ENCODE measurements around the gene FOXP1. TPM values are rescaled to one million over a fixed set of nuclear protein-coding genes. Genes with fewer than 3 reads are reported as not detected.

The FOXP1 gene
- total and polyA plus RNA-seq, 2 of the 8 experiments (the other 6 are each of a cell fraction or from before 2014, with no cell fraction given), result 13.9 to 25.4 TPM

GRCh38 chr3:71454512-71455403, 128.8 kb downstream of the FOXP1 start:
- POLR2A ChIA-PET (ENCODE audit: partially characterized antibody), result no interaction called here
- Histone ChIP-seq H3K36me3 (ENCODE audit: control insufficient read depth in 2 of 4, insufficient read depth in 4 of 4, low read length in 3 of 4) (no peaks in the 10 kb centered on the region), H3K18ac (ENCODE audit: extremely low read depth, low read length) (no peak overlapping the region), H3K79me2 (ENCODE audit: control insufficient read depth in 1 of 2, insufficient read depth in 2 of 2, low read length in 2 of 2) (no peaks in the 10 kb centered on the region), H2AK5ac (ENCODE audit: low read depth, low read length) (no peak overlapping the region; the same call in 1 of the 2 replicates), H2BK12ac (ENCODE audit: low read depth, low read length) (no peak overlapping the region), H4K8ac (ENCODE audit: extremely low read depth, insufficient read depth, low read length) (peak overlapping the region; percentile 35; the same call in 1 of the 2 replicates), H3K14ac (ENCODE audit: insufficient read length) (no peak overlapping the region), H3K23me2 (ENCODE audit: low read depth, low read length) (no peaks in the 10 kb centered on the region), H3K9ac (replicated peaks in 1 of 4; ENCODE audit: extremely low read depth in 1 of 4, low read depth in 3 of 4, low read length in 3 of 4) (no peak overlapping the region), H3K4me2 (ENCODE audit: insufficient read depth in 1 of 2, low read depth in 2 of 2, low read length in 2 of 2) (no peak overlapping the region), H3K79me1 (ENCODE audit: low read depth, low read length) (no peaks in the 10 kb centered on the region), H2AFZ (ENCODE audit: low read length) (no peak overlapping the region), H2BK20ac (ENCODE audit: low read length) (no peak overlapping the region), H4K20me1 (replicated peaks in 1 of 2; ENCODE audit: control insufficient read depth in 1 of 2, insufficient read depth in 2 of 2, low read length in 2 of 2) (no peaks in the 10 kb centered on the region), H2BK120ac (replicated peaks; ENCODE audit: low read depth, low read length) (no peak overlapping the region), H3K56ac (replicated peaks; ENCODE audit: insufficient read length, low read depth, low read length) (no peak overlapping the region), H3K23ac (ENCODE audit: insufficient read length) (no peak overlapping the region), H3K4me1 (replicated peaks in 1 of 4; ENCODE audit: control insufficient read depth in 3 of 4, insufficient read depth in 4 of 4, low read length in 3 of 4) (peaks cover 0 to 7% (median 0%) of the 10 kb centered on the region in 4 experiments; a peak in 3 of 7 replicates), H3K4me3 (ENCODE audit: extremely low read depth in 1 of 4, insufficient read depth in 2 of 4, low read depth in 3 of 4, low read length in 4 of 4) (no peak overlapping the region), H2BK15ac (ENCODE audit: low read length) (no peak overlapping the region), H3K27me3 (replicated peaks in 1 of 4; ENCODE audit: control insufficient read depth in 3 of 4, extremely low read depth in 1 of 4, insufficient read depth in 3 of 4, low read length in 3 of 4) (no peaks in the 10 kb centered on the region), H3K4ac (replicated peaks; ENCODE audit: insufficient read length, low read depth, low read length) (no peak overlapping the region), H4K91ac (replicated peaks; ENCODE audit: insufficient read length, low read length) (no peak overlapping the region), H2BK5ac (ENCODE audit: low read depth, low read length) (no peak overlapping the region), H3K27ac (ENCODE audit: low read depth, low read length) (no peak overlapping the region), H3K9me3 (ENCODE audit: insufficient read depth in 2 of 2, low read depth in 1 of 2, low read length in 1 of 2) (no peaks in the 10 kb centered on the region), H4K5ac (ENCODE audit: insufficient read length, low read depth, low read length) (no peak overlapping the region)
- FAIRE-seq, result no peak
- 88% methylated on average over 15 of the region's 15 CpGs; no CpG with 5 or more reads in 1 of the 2 experiments for WGBS, 2 experiments (ENCODE audit: extremely low coverage in 1 of 2, insufficient coverage in 1 of 2, insufficient read length in 1 of 2, insufficient replicate concordance in 2 of 2, low coverage in 1 of 2, low lambda C conversion rate in 2 of 2, missing lambda C conversion rate in 1 of 2)
- no peak for DNase-seq (ENCODE audit: low read depth in 1 of 2, low spot score in 2 of 2)
- CTCF ChIA-PET (ENCODE audit: partially characterized antibody), result interaction anchor here (0.7 to 1.7 kb wide), 7 partner anchors 11 to 227 kb away, joined by 3 to 4 read pairs (median 3); no protein-coding TSS in a partner anchor
- TF ChIP-seq ATF3 (IDR thresholded peaks at IDR 0.05; ENCODE audit: insufficient read depth, low read depth, low read length) (no peak), CTCF (IDR thresholded peaks at IDR 0.05; ENCODE audit: control extremely low read depth in 1 of 3, insufficient read depth in 1 of 3, low read depth in 1 of 3, low read length in 3 of 3) (no peak), CHD1 (IDR thresholded peaks at IDR 0.05; ENCODE audit: low read depth, low read length) (no peak), PHF8 (conservative IDR thresholded peaks at IDR 0.05; ENCODE audit: low read depth, low read length) (no peak), SIX5 (IDR thresholded peaks at IDR 0.05; ENCODE audit: low read depth, low read length) (no peak), HDAC6 (IDR thresholded peaks at IDR 0.05; ENCODE audit: low read depth, low read length) (no peak), HDAC2 (IDR thresholded peaks at IDR 0.05; ENCODE audit: borderline replicate concordance in 1 of 2, low read depth in 2 of 2, low read length in 2 of 2) (no peak), FOSL1 (IDR thresholded peaks at IDR 0.05; ENCODE audit: insufficient read depth, low read depth, low read length) (no peak)

All from H1 (cell line).